Caco-2 (cell line): Measurements from ENCODE around the gene MIA3. TPM values are rescaled to one million over a fixed set of nuclear protein-coding genes. Genes with fewer than 3 reads are reported as not detected.

Source experiments
- Bru-seq: library from RNA; stranded (reverse); fragments of 400-500 nt; gene quantifications from one replicate; lab custom pipeline; 2021; lab: Mats Ljungman, UMichigan
- BruChase-seq, 2 experiments: library from RNA; stranded (reverse); fragments of 400-500 nt; gene quantifications; one replicate each; lab custom pipeline; 2021; lab: Mats Ljungman, UMichigan
- BruUV-seq: library from RNA; stranded (reverse); fragments of 400-500 nt; replicated peaks from 2 replicates; lab custom pipeline; 2021; lab: Mats Ljungman, UMichigan
- CTCF ChIA-PET: fragments of 300-600 bp; sonication (Branson Sonifier 250); formaldehyde crosslinking; loops from one replicate; lab custom pipeline; 2022; ENCODE audit warnings: antibody characterized with exemption; lab: Charles Lee
- POLR2A ChIA-PET: fragments of 300-600 bp; sonication (Branson Sonifier 250); formaldehyde crosslinking; loops from one replicate; lab custom pipeline; 2022; ENCODE audit warnings: antibody characterized with exemption; lab: Charles Lee
- DNase-seq, 2 experiments: peaks; one replicate each; pipeline versions ENCODE4 v3.0.0 to v3.0.0-alpha.2; 2020 to 2022
- H3K27me3 ChIP-seq: replicated peaks from 2 replicates; pipeline ENCODE4 v1.6.0; 2011; ENCODE audit warnings: low read length; ENCODE audit not compliant: control insufficient read depth, insufficient read depth
- H3K36me3 ChIP-seq: 2 replicates; pipeline ENCODE4 v1.5.1; 2011; ENCODE audit warnings: low read length; ENCODE audit not compliant: control insufficient read depth, insufficient read depth
- H3K4me1 ChIP-seq: fragments of 250-450 bp; sonication (Bioruptor Pico); 2 replicates; pipeline ENCODE4 v1.5.1; 2020; ENCODE audit warnings: mild to moderate bottlenecking
- H3K4me3 ChIP-seq: 2 replicates; pipeline ENCODE4 v1.5.1; 2011; ENCODE audit warnings: low read depth, mild to moderate bottlenecking, control low read depth, low read length
- H3K9me3 ChIP-seq: fragments of 250-450 bp; sonication (Bioruptor Pico); 2 replicates; pipeline ENCODE4 v1.5.1; 2020; ENCODE audit warnings: mild to moderate bottlenecking, moderate library complexity
- H3K27ac Mint-ChIP-seq: one replicate; pipeline ENCODE4 v1.8.0; 2022; ENCODE audit warnings: mixed read lengths; ENCODE audit not compliant: unreplicated experiment
- H3K27me3 Mint-ChIP-seq: one replicate; pipeline ENCODE4 v1.8.0; 2022; ENCODE audit warnings: mixed read lengths; ENCODE audit not compliant: insufficient read depth, unreplicated experiment
- H3K36me3 Mint-ChIP-seq: one replicate; pipeline ENCODE4 v1.8.0; 2022; ENCODE audit warnings: mild to moderate bottlenecking, mixed read lengths; ENCODE audit not compliant: insufficient read depth, unreplicated experiment
- H3K4me1 Mint-ChIP-seq: one replicate; pipeline ENCODE4 v1.8.0; 2022; ENCODE audit warnings: low read depth, mixed read lengths; ENCODE audit not compliant: unreplicated experiment
- H3K4me3 Mint-ChIP-seq: one replicate; pipeline ENCODE4 v1.8.0; 2022; ENCODE audit warnings: mild to moderate bottlenecking, moderate library complexity, mixed read lengths; ENCODE audit not compliant: unreplicated experiment
- H3K9me3 Mint-ChIP-seq: one replicate; pipeline ENCODE4 v1.8.0; 2022; ENCODE audit warnings: mixed read lengths; ENCODE audit not compliant: unreplicated experiment
- CTCF ChIP-seq, 2 experiments: fragments of 200-600 bp in 1 of 2; IDR thresholded peaks; 1 replicate in 1 of 2; 2 replicates in 1 of 2; pipeline versions ENCODE4 v1.5.1 to v1.8.0; 2011 to 2022; ENCODE audit warnings: antibody characterized with exemption in 1 of 2, control low read depth in 1 of 2, inconsistent platforms in 1 of 2, low read depth in 1 of 2, low read length in 1 of 2, mild to moderate bottlenecking in 1 of 2, moderate library complexity in 1 of 2; ENCODE audit not compliant: insufficient read depth in 1 of 2, severe bottlenecking in 1 of 2, unreplicated experiment in 1 of 2
- intact Hi-C: fragments of 100-400 bp; cut with micrococcal nuclease; formaldehyde crosslinking; loops from one replicate; pipeline ENCODE4 v1.10.0; 2022; ENCODE audit not compliant: unreplicated experiment
- long read RNA-seq: library from polyadenylated mRNA; stranded (forward); transcript quantifications from one replicate; pipeline ENCODE4 v2.0.0, GENCODE V29; 2022
- total RNA-seq: library from RNA; stranded (reverse); gene quantifications from 2 replicates; pipeline ENCODE4 v1.2.3, GENCODE V29; 2022

MIA3 gene
- 53.4 and 56.0 TPM in 2 replicates for total RNA-seq
- Bru-seq, nascent RNA = percentile 80 among the genes with signal in this experiment
- BruChase-seq, experiment 1, labeled RNA remaining after a 2-hour chase = percentile 81 among the genes with signal in this experiment
- BruChase-seq, experiment 2, labeled RNA remaining after a 6-hour chase = percentile 86 among the genes with signal in this experiment
- long read RNA-seq, full-length matches to known transcripts = 16 of 32 reads
- long read RNA-seq, partial matches to known transcripts = 1 of 32 reads
- long read RNA-seq, other reads (novel, unspliced or antisense) = 15 of 32 reads

- Mint-ChIP-seq H3K4me3 (peak within 1 kb of the TSS; percentile 85), H3K27ac (peak within 1 kb of the TSS; percentile 78), H3K27me3 (peaks cover 10% of the 10 kb centered on the region), H3K4me1 (peaks cover 6% of the 10 kb centered on the region), H3K9me3 (peaks cover 1% of the 10 kb centered on the region), H3K36me3 (peaks cover 19% of the 10 kb centered on the region)
- CTCF ChIA-PET = interaction anchor here (2.0 kb wide), 1 partner anchor 16 kb away, joined by 6 read pairs; no protein-coding TSS in a partner anchor
- Histone ChIP-seq H3K27me3 (no peaks in the 10 kb centered on the region), H3K9me3 (no peaks in the 10 kb centered on the region), H3K36me3 (no peaks in the 10 kb centered on the region), H3K4me1 (0 out of 2 replicates have a peak, but pooled peaks cover 6% of the 10 kb centered on the region), H3K4me3 (peak within 1 kb of the TSS; percentile 89)
- no peak for TF ChIP-seq CTCF (IDR thresholded peaks at IDR 0.05; ENCODE audit: insufficient read depth in 1 of 2, low read depth in 1 of 2, low read length in 1 of 2, severe bottlenecking in 1 of 2, unreplicated experiment in 1 of 2)
- no TSS peak for BruUV-seq
- POLR2A ChIA-PET = no interaction called here
- intact Hi-C loops = loop anchor here (2.0 kb wide), 1 partner anchor 27 kb away; no protein-coding TSS in a partner anchor
- DNase-seq = peak in 1 of 2 experiments; percentile 81
Observed at GRCh38 chr1:222618001-222618879, at the start of gene MIA3. Gene MIA3 (plus strand): TSS chr1:222618097. CDS start chr1:222618111, 14 bp downstream.

- no peaks in the 10 kb centered on the region for H3K27me3 Mint-ChIP-seq
- Histone ChIP-seq H3K9me3 (peaks cover 11% of the 10 kb centered on the region), H3K4me1 (no peaks in the 10 kb centered on the region), H3K36me3 (no peaks in the 10 kb centered on the region), H3K4me3 (no peak overlapping the region), H3K27me3 (no peaks in the 10 kb centered on the region)
- no peak for DNase-seq
- H3K36me3 Mint-ChIP-seq = peaks cover 37% of the 10 kb centered on the region
- no TSS peak for BruUV-seq
- TF ChIP-seq CTCF (IDR thresholded peaks at IDR 0.05; ENCODE audit: insufficient read depth in 1 of 2, low read depth in 1 of 2, low read length in 1 of 2, severe bottlenecking in 1 of 2, unreplicated experiment in 1 of 2) = no peak
- intact Hi-C loops = no loop called here
- H3K27ac Mint-ChIP-seq = no peak overlapping the region
- H3K4me3 Mint-ChIP-seq = no peak overlapping the region
- H3K4me1 Mint-ChIP-seq = no peaks in the 10 kb centered on the region
- no peaks in the 10 kb centered on the region for H3K9me3 Mint-ChIP-seq
- CTCF ChIA-PET = no interaction called here
- POLR2A ChIA-PET = no interaction called here
Observed at GRCh38 chr1:222570837-222571236, 47.1 kb upstream of the MIA3 start.

GRCh38 chr1:222579316-222579715 lies 38.6 kb upstream of the MIA3 start:
- no peaks in the 10 kb centered on the region for H3K27me3 Mint-ChIP-seq

More at GRCh38 chr1:222579316-222579715, 38.6 kb upstream of the MIA3 start:
- H3K36me3 ChIP-seq = no peaks in the 10 kb centered on the region
- no peak overlapping the region for H3K4me3 Mint-ChIP-seq
- no peak for DNase-seq
- H3K4me1 ChIP-seq = peaks cover 15% of the 10 kb centered on the region
- no TSS peak for BruUV-seq
- intact Hi-C loops = no loop called here
- H3K27me3 ChIP-seq = no peaks in the 10 kb centered on the region
- no peaks in the 10 kb centered on the region for H3K9me3 ChIP-seq
- no peak overlapping the region for H3K27ac Mint-ChIP-seq
- CTCF ChIA-PET = no interaction called here
- peaks cover 13% of the 10 kb centered on the region for H3K4me1 Mint-ChIP-seq
- peaks cover 31% of the 10 kb centered on the region for H3K36me3 Mint-ChIP-seq
- no peak for TF ChIP-seq CTCF (IDR thresholded peaks at IDR 0.05; ENCODE audit: insufficient read depth in 1 of 2, low read depth in 1 of 2, low read length in 1 of 2, severe bottlenecking in 1 of 2, unreplicated experiment in 1 of 2)
- no peaks in the 10 kb centered on the region for H3K9me3 Mint-ChIP-seq
- H3K4me3 ChIP-seq = no peak overlapping the region
- POLR2A ChIA-PET = no interaction called here
